ENCODE measurements around the gene KIAA0408.

Gene KIAA0408

GRCh38 chr6:127451388-127451787 is 7.8 kb downstream of the KIAA0408 start:
- no peaks in the 10 kb centered on the region for H3F3A ChIP-seq (ENCODE audit: insufficient read depth, low read length)
- no peaks in the 10 kb centered on the region for H3K4me1 ChIP-seq (ENCODE audit: insufficient read depth, low read length, severe bottlenecking)
- H3K79me2 ChIP-seq (ENCODE audit: insufficient read depth, low read length) = no peaks in the 10 kb centered on the region
- H3K4me2 ChIP-seq (ENCODE audit: low read length) = no peak overlapping the region
- no peak for TF ChIP-seq EZH2 (IDR thresholded peaks at IDR 0.05; ENCODE audit: borderline replicate concordance, low read length)
- TF ChIP-seq, protein P1, sequence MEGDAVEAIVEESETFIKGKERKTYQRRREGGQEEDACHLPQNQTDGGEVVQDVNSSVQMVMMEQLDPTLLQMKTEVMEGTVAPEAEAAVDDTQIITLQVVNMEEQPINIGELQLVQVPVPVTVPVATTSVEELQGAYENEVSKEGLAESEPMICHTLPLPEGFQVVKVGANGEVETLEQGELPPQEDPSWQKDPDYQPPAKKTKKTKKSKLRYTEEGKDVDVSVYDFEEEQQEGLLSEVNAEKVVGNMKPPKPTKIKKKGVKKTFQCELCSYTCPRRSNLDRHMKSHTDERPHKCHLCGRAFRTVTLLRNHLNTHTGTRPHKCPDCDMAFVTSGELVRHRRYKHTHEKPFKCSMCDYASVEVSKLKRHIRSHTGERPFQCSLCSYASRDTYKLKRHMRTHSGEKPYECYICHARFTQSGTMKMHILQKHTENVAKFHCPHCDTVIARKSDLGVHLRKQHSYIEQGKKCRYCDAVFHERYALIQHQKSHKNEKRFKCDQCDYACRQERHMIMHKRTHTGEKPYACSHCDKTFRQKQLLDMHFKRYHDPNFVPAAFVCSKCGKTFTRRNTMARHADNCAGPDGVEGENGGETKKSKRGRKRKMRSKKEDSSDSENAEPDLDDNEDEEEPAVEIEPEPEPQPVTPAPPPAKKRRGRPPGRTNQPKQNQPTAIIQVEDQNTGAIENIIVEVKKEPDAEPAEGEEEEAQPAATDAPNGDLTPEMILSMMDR (IDR thresholded peaks at IDR 0.05; ENCODE audit: low read length) = no peak
- H3K27ac ChIP-seq (ENCODE audit: low read depth, low read length, poor library complexity, severe bottlenecking) = no peak overlapping the region
- H3K27me3 ChIP-seq (ENCODE audit: insufficient read depth, low read length) = no peaks in the 10 kb centered on the region
- H3K9ac ChIP-seq (ENCODE audit: low read length) = no peak overlapping the region
- H3K9me3 ChIP-seq (ENCODE audit: low read length) = no peaks in the 10 kb centered on the region
- no peak overlapping the region for H3K4me3 ChIP-seq (ENCODE audit: low read depth, low read length, poor library complexity, severe bottlenecking)
- no peaks in the 10 kb centered on the region for H3K9me2 ChIP-seq (ENCODE audit: low read depth, low read length)
- H4K20me1 ChIP-seq (ENCODE audit: insufficient read depth, low read length) = no peaks in the 10 kb centered on the region
- H3K36me3 ChIP-seq (ENCODE audit: insufficient read depth, low read length) = no peaks in the 10 kb centered on the region
- no peak overlapping the region for H2AFZ ChIP-seq (ENCODE audit: low read length)

DNA sequence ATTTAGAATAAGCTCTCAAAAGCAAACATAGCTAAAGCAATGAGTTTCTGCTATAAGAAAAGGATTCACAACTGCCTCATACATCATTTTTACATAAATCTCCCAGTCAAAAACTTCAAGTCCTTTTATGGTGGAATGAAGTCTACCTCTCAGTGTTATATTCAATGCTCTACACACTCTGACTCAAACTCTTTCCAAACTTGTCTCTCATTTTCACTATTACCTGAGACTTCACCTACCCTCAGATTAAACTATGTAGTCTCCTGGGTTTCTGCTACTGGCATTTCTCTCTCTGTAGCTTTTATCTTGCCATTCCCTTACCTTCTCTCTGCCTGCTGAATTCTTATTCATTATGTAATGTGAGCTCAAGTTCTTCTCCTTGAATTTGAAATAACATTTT is 11.4 kb downstream of the KIAA0408 start:
- no peak overlapping the region for H3K4me3 ChIP-seq (ENCODE audit: low read depth, low read length, poor library complexity, severe bottlenecking)
- no peaks in the 10 kb centered on the region for H3K27me3 ChIP-seq (ENCODE audit: insufficient read depth, low read length)
- H3K9me3 ChIP-seq (ENCODE audit: low read length) = no peaks in the 10 kb centered on the region
- H4K20me1 ChIP-seq (ENCODE audit: insufficient read depth, low read length) = no peaks in the 10 kb centered on the region
- H3K79me2 ChIP-seq (ENCODE audit: insufficient read depth, low read length) = no peaks in the 10 kb centered on the region
- no peak overlapping the region for H2AFZ ChIP-seq (ENCODE audit: low read length)
- H3K9me2 ChIP-seq (ENCODE audit: low read depth, low read length) = no peaks in the 10 kb centered on the region
- H3K9ac ChIP-seq (ENCODE audit: low read length) = no peak overlapping the region
- no peaks in the 10 kb centered on the region for H3K36me3 ChIP-seq (ENCODE audit: insufficient read depth, low read length)
- H3K4me1 ChIP-seq (ENCODE audit: insufficient read depth, low read length, severe bottlenecking) = no peaks in the 10 kb centered on the region
- no peak overlapping the region for H3K4me2 ChIP-seq (ENCODE audit: low read length)
- no peak overlapping the region for H3K27ac ChIP-seq (ENCODE audit: low read depth, low read length, poor library complexity, severe bottlenecking)
- no peaks in the 10 kb centered on the region for H3F3A ChIP-seq (ENCODE audit: insufficient read depth, low read length)
- TF ChIP-seq, protein P1 (IDR thresholded peaks at IDR 0.05; ENCODE audit: low read length) = no peak
- no peak for TF ChIP-seq EZH2 (IDR thresholded peaks at IDR 0.05; ENCODE audit: borderline replicate concordance, low read length)

GRCh38 chr6:127446356-127446755 is 12.8 kb downstream of the KIAA0408 start:
- Histone ChIP-seq H4K20me1 (ENCODE audit: insufficient read depth, low read length) (no peaks in the 10 kb centered on the region), H3K27me3 (ENCODE audit: insufficient read depth, low read length) (no peaks in the 10 kb centered on the region), H3F3A (ENCODE audit: insufficient read depth, low read length) (no peaks in the 10 kb centered on the region), H3K36me3 (ENCODE audit: insufficient read depth, low read length) (no peaks in the 10 kb centered on the region), H3K79me2 (ENCODE audit: insufficient read depth, low read length) (no peaks in the 10 kb centered on the region), H3K4me1 (ENCODE audit: insufficient read depth, low read length, severe bottlenecking) (no peaks in the 10 kb centered on the region), H3K9me2 (ENCODE audit: low read depth, low read length) (no peaks in the 10 kb centered on the region), H3K4me3 (ENCODE audit: low read depth, low read length, poor library complexity, severe bottlenecking) (no peak overlapping the region), H3K9ac (ENCODE audit: low read length) (no peak overlapping the region), H3K9me3 (ENCODE audit: low read length) (no peaks in the 10 kb centered on the region), H3K27ac (ENCODE audit: low read depth, low read length, poor library complexity, severe bottlenecking) (no peak overlapping the region), H3K4me2 (ENCODE audit: low read length) (no peak overlapping the region), H2AFZ (ENCODE audit: low read length) (no peak overlapping the region)
- TF ChIP-seq, protein P1 (IDR thresholded peaks at IDR 0.05; ENCODE audit: low read length) = no peak
- TF ChIP-seq EZH2 (IDR thresholded peaks at IDR 0.05; ENCODE audit: borderline replicate concordance, low read length) = no peak
